Esophagus squamous epithelium (tissue), 4 donors: ENCODE measurements around the gene TEAD1.
A peak's percentile ranks its signal among the peaks of the same experiment; 100 is the strongest.

Source experiments
- CTCF ChIP-seq, 6 experiments: fragments of 450-650 bp in 4 of 6; fragments of 200-600 bp in 2 of 6; sonication (generic) in 2 of 6; IDR thresholded peaks; one replicate each; pipeline ENCODE4 v1.5.1; 2016 to 2019; ENCODE audit warnings: antibody characterized with exemption in 6 of 6, mild to moderate bottlenecking in 4 of 6, moderate library complexity in 4 of 6
- POLR2A ChIP-seq, 4 donors: fragments of 450-650 bp; IDR thresholded peaks; one replicate each; pipeline ENCODE4 v1.6.1; 2017; ENCODE audit warnings: antibody characterized with exemption in 4 of 4, mild to moderate bottlenecking in 4 of 4, moderate library complexity in 3 of 4

GRCh38 chr11:12893787-12894672 lies 219.8 kb downstream of the TEAD1 start:
- peak; percentile 77 to 95 (median 89) for TF ChIP-seq CTCF (IDR thresholded peaks at IDR 0.05)
- TF ChIP-seq POLR2A (IDR thresholded peaks at IDR 0.05), result no peak
